Psoas muscle (tissue), 8 donors: ENCODE data around the gene MVB12A. TPM values are rescaled to one million over a fixed set of nuclear protein-coding genes. Genes with fewer than 3 reads are reported as not detected.

Source experiments
- ATAC-seq, 4 donors: fragments of 200-7000 bp; cut with Tn5 transposase; one replicate each; pipeline ENCODE4 v1.9.1; 2020; ENCODE audit warnings: moderate library complexity in 3 of 4, mild to moderate bottlenecking in 2 of 4
- DNase-seq, 2 donors: peaks; one replicate each; pipeline ENCODE4 v3.0.0-alpha.2; 2020
- H3K27ac ChIP-seq: fragments of 200-600 bp; one replicate; pipeline ENCODE4 v1.8.0; 2022
- H3K27me3 ChIP-seq, 3 donors: fragments of 200-600 bp in 1 of 3; one replicate each; pipeline versions ENCODE4 v1.6.1 to v1.8.0; 2013 to 2022; ENCODE audit warnings: low read length in 2 of 3, mild to moderate bottlenecking in 2 of 3, moderate library complexity in 1 of 3; ENCODE audit not compliant: insufficient read depth in 3 of 3
- H3K36me3 ChIP-seq, 2 donors: fragments of 200-600 bp in 1 of 2; one replicate each; pipeline versions ENCODE4 v1.6.1 to v1.8.0; 2013 to 2022; ENCODE audit warnings: low read depth in 1 of 2, mild to moderate bottlenecking in 1 of 2, moderate library complexity in 1 of 2; ENCODE audit not compliant: insufficient read depth in 1 of 2
- H3K4me1 ChIP-seq: fragments of 200-600 bp; one replicate; pipeline ENCODE4 v1.8.0; 2022
- H3K4me3 ChIP-seq: fragments of 200-600 bp; one replicate; pipeline ENCODE4 v1.8.0; 2022; ENCODE audit warnings: mild to moderate bottlenecking
- H3K9me3 ChIP-seq: fragments of 200-600 bp; one replicate; pipeline ENCODE4 v1.8.0; 2022
- CTCF ChIP-seq: fragments of 200-600 bp; IDR thresholded peaks from one replicate; pipeline ENCODE4 v1.8.0; 2022; ENCODE audit warnings: antibody characterized with exemption
- WGBS, 3 donors: extraction: QIAGEN DNeasy Blood & Tissue Kit; methylation state at CpG; one replicate each; pipeline versions ENCODE4 v1.1.6 to v1.1.7; 2013; 5-methylcytosine and 5-hydroxymethylcytosine counted together
- intact Hi-C, 2 donors: fragments of 100-400 bp; cut with DNase I; formaldehyde crosslinking; loops; one replicate each; pipeline versions ENCODE4 v1.11.0 to v1.14.2; 2022
- polyA plus RNA-seq, 3 donors: library from polyadenylated mRNA; stranded (reverse); fragments of 200-250 nt; gene quantifications; one replicate each; pipeline ENCODE4 v1.2.3, GENCODE V29; 2013
- total RNA-seq, 4 donors: library from RNA; stranded (reverse); fragmentation: NEBNext Ultra II Directional in 2 of 4; extraction: Animal tissue kit (Norgen Biotek cat#: 25700) in 2 of 4; gene quantifications; one replicate each; pipeline versions ENCODE4 v1.2.1 to v1.2.4, GENCODE V29; 2021 to 2023
- donor health status: healthy with polysubstance abuse.
- donor health status: DM: no; HTN: no; CAD: no; lungs with moderate emphysema.
- donor health status: Bipolar disorder and iron deficiency.
- donor health status: healthy.
- donor health status: DM: yes; HTN: yes; CAD: no.
- donor health status: DM: no; HTN: no; CAD: no.
- donor health status: DM: no; HTN: no; CAD: no.
- donor health status: DM: yes; HTN: yes; CAD: no.

The MVB12A gene
- total and polyA plus RNA-seq, 7 donors, result 15.6 to 79.7 (median 23.7) TPM

GRCh38 chr19:17431417-17431816 is 11.6 kb downstream of the MVB12A start:
- H3K4me1 ChIP-seq, result peaks cover 3% of the 10 kb centered on the region
- no peak overlapping the region for H3K4me3 ChIP-seq
- no peak for DNase-seq
- no peaks in the 10 kb centered on the region for H3K9me3 ChIP-seq
- intact Hi-C loops, result no loop called here
- no peaks in the 10 kb centered on the region for H3K27me3 ChIP-seq
- no peaks in the 10 kb centered on the region for H3K36me3 ChIP-seq
- H3K27ac ChIP-seq, result no peak overlapping the region
- ATAC-seq, result no peak
- no peak for TF ChIP-seq CTCF
- 93 to 98% (median 93%) methylated on average over 7 of the region's 7 CpGs for WGBS, 3 donors

DNA sequence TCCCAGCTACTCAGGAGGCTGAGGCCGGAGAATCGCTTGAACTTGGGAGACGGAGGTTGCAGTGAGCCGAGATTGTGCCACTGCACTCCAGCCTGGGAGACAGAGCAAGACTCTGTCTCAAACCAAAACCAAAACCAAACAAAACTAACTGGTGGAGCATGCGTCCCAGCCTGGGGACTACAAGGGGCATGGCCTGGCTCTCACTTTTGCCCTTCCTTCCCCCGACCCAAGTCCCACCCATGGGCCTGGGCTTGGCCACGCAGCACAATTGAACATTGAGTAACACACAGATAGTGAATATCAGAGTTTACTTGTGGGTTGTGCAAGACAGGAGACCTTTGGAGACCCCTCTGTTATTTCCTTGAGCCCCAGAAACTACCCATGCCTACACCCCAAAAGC is 15.4 kb downstream of the MVB12A start:
- Histone ChIP-seq H3K9me3 (no peaks in the 10 kb centered on the region), H3K4me3 (no peak overlapping the region), H3K36me3 (no peaks in the 10 kb centered on the region), H3K27me3 (peaks cover 0 to 7% (median 0%) of the 10 kb centered on the region in 3 donors), H3K4me1 (no peaks in the 10 kb centered on the region), H3K27ac (no peak overlapping the region)
- WGBS, 3 donors, result 83 to 87% (median 85%) methylated on average over 7 of the region's 7 CpGs
- ATAC-seq (no peak), DNase-seq (no peak)
- intact Hi-C loops, result no loop called here
- no peak for TF ChIP-seq CTCF

DNA sequence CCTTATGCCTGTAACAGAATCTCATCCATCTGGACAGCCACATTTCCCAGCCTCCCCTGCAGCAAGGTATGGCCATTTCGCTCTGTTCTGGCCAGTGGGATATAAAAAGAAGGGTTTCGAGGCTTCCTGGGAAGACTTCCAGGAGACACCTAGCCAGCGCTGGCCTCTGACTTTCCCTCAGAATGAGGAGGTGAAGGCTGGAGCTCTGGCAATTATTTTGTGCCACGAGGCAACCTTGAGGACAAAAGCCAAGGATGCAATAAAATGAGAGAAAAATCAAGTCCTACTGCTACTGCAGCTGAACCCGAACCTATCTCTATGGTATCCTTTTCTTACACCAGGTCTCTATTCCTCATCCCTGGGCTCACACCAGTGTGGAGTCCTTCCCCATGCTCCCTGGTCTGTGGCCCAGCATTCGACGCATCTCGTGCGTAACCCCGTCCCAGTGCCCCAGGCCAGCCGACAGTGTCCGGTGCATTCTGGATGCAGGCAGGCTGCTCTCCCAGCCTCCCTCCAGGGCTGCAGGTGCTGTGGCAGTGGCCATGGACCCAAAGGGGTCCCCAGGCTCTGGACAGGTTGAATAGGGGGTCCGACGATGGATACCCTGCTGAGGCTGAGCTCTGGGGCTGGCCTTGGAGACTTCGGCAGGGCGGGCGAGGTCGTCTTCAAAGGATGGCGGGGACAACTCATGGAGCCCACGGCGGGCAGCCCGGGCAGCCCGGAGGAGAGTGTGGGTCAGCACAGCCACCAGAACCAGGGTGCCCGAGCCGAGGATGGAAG is 16.4 kb downstream of the MVB12A start:
- Histone ChIP-seq H3K4me3 (no peak overlapping the region), H3K36me3 (no peaks in the 10 kb centered on the region), H3K9me3 (no peaks in the 10 kb centered on the region), H3K27ac (no peak overlapping the region), H3K27me3 (peaks cover 0 to 7% (median 1%) of the 10 kb centered on the region in 3 donors), H3K4me1 (no peaks in the 10 kb centered on the region)
- ATAC-seq (no peak), DNase-seq (no peak)
- intact Hi-C loops, result no loop called here
- WGBS, 3 donors, result 94 to 95% (median 94%) methylated on average over 25 of the region's 25 CpGs
- TF ChIP-seq CTCF, result no peak

DNA sequence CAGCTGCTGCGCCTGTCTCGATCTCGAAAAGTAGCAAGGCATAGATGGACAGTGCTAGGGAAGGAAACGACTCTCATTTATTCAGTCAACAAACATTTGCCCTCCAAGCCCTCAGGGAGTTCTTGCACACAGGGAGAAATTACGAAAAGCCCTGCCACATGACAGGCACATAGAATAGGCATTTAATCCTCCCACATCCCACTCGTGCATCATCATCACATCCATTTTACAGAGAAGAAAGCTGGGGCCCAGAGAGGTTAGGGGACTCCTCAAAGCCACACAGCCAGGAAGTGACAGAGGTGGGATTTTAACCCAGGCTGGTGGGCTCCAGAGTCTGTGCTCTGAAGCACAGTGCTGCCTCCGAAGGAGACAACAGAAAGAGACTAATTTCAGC is 17.0 kb downstream of the MVB12A start:
- TF ChIP-seq CTCF, result no peak
- WGBS, 3 donors, result 75 to 84% (median 79%) methylated on average over 7 of the region's 7 CpGs
- Histone ChIP-seq H3K9me3 (no peaks in the 10 kb centered on the region), H3K4me3 (no peak overlapping the region), H3K27me3 (peaks cover 0 to 7% (median 1%) of the 10 kb centered on the region in 3 donors), H3K36me3 (no peaks in the 10 kb centered on the region), H3K4me1 (no peaks in the 10 kb centered on the region), H3K27ac (no peak overlapping the region)
- DNase-seq (no peak), ATAC-seq (no peak)
- intact Hi-C loops, result no loop called here
